HG03196 (cell line): ENCODE data around the gene DCAF8.

Experiments used
- ATAC-seq: cut with Tn5 transposase; IDR thresholded peaks from one replicate; pipeline ENCODE4 v1.9.1; 2021; ENCODE audit not compliant: unreplicated experiment

Gene DCAF8

GRCh38 chr1:160171980-160172379, 90.4 kb downstream of the DCAF8 start:
- ATAC-seq = no peak

- no peak for ATAC-seq
These were observed 91.0 kb downstream of the DCAF8 start for GRCh38 chr1:160171354-160171753.

- peak; percentile 76 for ATAC-seq
These were observed 92.6 kb downstream of the DCAF8 start for GRCh38 chr1:160169553-160170399.

GRCh38 chr1:160168609-160169369, 93.6 kb downstream of the DCAF8 start:
- no peak for ATAC-seq

- ATAC-seq = no peak
These were observed 94.3 kb downstream of the DCAF8 start for GRCh38 chr1:160168016-160168415.

GRCh38 chr1:160167580-160167979, 94.8 kb downstream of the DCAF8 start:
- ATAC-seq = no peak

GRCh38 chr1:160167056-160167455, 95.3 kb downstream of the DCAF8 start:
- ATAC-seq = no peak

- no peak for ATAC-seq
These were observed 96.0 kb downstream of the DCAF8 start for GRCh38 chr1:160166166-160166868.
